Retina (tissue), 1 donor: Measurements from ENCODE around the gene LRP11.
"Not testable (repeated sequence)": the region's sequence is repeated elsewhere in the genome, so short reads cannot be mapped to it uniquely, and the experiment has no call there.

Experiments
- DNase-seq: peaks from one replicate; pipeline ENCODE4 v3.0.0-alpha.2; 2016

Gene LRP11

DNA sequence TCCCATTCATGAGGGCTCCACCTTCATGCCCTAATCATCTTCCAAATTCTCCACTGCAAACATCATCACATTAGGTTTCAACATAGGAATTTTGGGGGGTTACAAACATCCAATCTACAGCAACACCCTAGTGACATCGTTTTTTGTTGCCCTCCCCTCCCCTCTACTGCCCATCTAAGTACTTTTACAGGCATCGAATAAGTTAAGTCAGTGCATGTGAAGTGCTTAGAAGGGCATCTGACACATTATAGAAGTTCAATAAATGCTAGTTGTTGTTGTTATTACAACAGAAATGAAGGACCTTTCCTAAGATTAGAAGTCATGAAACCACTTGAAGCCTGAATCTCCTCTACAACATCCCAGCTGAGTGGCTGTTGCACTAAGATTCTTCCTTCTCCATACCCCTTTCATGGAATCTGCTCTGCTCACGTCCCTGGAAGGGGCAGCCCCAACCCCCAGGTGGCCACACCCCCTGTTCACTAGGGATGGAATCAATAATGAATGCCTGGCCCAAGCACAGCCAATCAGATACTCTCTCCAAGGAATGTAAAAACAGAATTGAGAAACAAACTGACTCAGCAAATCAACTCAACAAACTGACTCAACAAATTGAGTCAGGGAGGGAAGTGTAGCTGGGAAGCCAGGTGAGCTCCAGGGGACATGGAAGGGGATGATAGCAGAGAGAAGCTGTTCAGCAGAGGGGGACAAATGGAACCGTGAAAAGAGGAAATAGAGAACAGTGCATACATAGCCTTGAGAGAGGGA lies 3.9 kb upstream of the LRP11 start:
- DNase-seq, result no peak

DNA sequence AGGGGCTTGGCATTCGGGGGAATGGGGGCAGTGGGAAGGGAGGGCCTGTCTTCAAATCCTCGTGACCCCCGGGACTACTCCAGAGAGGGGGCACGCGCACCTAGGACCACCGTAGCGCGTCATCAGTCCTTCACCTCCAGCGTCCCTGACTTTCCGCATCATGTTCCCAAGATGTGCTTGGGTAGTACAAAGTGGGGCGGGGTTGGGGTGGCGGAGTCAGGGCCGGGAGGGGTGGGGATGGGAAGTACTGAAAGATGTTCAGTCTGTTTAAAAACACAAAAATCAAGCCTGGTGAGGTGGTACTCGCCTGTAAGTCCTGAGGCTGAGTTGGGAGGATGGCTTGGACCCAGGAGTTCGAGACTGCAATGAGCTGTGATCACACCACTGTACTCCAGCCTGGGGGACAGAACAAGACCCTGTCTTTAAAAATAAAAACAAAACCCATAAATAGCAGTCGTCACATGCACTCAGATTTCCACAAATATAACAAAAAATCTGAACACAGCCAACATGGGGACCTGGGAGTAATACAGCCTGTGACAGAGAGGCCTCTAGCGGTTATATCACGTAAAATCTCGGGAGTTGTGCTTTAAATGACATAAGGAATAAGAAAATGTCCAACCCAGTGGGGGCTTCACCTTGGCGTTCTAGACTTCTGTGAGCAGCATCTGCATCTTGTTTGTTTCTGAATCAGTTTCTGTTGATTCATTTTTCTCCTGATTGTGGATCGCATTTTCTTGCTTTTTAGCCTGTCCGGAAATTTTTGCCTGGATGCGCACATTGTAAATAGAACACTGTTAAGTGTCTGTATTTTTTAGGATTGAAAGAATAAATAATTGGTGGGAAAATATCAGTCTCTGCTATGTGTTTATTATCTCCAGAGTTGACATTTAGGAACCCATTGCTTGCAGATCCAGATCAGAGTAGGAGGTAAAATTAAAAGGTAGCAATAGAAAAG lies 698 bp upstream of the LRP11 start:
- peak; percentile 70 for DNase-seq

DNA sequence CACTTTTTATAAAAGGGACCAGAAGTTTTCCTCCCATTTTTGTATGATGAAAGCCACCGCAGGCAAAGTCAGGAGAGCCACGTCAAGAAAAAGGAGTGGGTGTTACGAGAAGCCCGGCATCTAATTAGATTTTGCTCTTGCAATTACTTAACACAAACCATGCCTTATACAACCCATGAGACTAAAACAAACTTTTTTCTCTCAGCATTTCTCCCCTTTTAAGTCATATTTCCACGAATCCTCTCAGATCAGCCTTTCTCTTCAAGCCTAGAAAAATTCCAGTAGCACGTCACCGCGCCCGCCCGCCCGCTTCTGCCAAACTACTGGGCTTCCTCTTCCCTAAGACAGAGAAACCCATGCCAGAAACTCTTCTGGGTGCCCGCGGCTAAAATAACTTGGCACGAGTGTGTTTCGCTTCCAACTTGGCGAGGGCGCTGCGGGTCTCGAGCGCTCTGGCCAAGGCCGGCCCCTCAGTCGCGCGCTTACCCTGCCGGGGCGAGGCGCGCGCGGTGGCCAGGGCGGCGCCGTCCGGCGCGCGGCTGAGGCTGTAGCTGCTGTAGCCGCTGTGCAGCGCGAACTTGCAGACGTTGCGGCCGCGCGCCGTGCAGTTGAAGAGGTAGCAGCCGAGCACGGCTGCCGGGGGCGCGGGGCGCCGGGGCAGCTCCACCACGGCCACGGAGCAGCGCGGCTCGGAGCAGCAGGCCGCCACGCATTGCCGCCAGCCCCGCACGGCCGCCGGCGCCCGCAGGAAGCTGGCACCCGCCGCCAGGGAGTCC lies 1.0 kb downstream of the LRP11 start:
- DNase-seq, result peak; percentile 84

DNA sequence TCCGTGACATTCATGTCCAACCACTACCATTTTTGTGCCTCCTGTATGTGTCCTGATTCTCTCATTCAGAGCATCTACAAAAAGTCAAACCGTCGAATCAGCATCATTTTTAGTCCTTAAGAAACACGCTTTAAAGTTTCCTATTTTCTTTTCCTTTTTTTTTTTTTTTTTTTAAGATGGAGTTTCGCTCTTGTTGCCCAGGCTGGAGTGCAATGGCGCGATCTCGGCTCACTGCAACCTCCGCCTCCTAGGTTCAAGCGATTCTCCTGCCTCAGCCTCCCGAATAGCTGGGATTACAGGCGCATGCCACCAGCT lies 1.8 kb downstream of the LRP11 start:
- not testable (repeated sequence) for DNase-seq

DNA sequence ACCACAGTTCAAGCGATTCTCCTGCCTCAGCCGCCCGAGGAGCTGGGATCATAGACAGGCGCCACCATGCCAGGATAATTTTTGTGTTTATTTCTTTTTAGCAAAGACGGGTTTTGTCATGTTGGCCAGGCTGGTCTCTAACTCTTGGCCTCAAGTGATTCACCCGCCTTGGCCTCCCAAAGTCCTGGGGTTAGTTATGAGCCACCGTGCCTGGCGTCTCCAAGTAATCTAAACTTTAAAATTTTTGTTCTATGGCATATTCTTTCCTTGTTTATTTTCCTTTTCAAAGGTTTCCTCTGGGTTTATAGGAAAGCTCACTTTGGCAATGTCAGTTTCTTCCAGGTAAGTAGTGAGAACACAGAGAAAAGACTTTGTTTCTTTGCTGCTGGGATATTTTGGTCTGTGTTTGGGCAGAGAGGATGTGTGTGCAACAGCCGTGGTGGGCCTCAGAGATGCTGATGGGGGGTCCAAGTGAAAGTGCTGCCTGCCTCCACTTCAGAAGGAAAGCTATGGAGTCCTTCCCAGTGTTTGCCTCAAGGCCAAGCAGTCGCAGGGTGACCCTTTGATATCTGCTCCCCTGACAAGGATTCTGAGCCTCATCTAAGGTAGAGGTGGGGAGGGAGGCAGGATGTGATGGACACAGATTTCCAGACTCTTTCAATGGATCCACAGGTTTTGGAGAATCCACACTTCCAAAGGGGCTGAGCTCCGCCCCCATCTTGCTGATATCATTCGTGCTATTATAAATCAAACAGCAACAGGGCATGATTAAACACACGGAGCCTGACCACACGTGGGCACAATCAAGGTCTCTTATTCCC lies 2.3 kb downstream of the LRP11 start:
- no peak for DNase-seq

DNA sequence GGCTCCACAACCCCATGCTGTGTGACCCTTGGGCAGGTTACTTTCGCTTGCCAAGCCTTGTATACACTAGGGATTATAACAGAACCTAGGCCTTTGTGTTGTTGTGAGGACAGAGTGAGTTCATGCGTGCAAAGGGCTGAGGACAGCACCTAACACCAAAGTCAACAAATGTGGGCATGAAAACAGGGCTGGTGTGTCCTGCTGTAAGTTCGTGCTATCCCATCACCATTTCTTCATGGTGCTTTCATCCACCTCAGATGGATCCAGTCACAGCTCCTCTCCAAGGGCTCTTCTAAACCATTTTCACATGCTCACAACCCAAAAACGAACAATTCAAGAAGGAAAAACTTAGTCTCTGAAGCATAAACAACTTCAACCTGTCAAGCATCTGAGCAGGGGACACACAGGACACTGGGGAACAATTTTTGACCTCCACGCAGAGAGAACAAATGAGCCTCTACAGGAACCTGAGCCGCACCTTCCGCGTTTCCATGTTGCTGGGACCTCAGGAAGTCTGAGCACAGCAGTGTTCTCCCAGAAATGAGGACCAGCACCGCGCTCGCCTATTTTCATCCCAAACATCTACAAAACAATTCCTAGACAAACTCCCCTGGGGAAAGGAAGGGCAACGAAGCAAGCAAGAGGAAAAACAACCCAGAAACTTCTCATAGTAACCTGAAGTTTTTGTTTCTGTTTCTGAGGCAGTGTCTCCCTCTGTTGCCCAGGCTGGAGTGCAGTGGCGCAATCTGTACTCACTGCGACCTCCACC lies 3.1 kb downstream of the LRP11 start:
- DNase-seq, result peak; percentile 13

DNA sequence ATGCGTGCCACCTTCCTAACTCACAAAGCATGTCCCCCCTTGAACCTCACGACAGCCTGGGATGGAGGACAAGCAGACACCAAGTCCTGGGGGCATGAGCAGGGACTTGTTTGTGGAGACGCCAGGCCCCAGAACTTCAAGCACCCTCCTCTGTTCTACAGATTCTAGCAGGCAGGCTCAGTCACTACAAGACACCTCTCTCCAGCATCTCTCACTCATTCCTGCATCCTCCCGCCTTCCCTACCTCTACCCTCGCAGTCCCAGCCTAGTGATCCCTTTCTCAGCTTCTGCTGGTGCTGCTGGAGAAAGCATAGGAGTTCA lies 3.7 kb downstream of the LRP11 start:
- DNase-seq, result peak; percentile 15

DNA sequence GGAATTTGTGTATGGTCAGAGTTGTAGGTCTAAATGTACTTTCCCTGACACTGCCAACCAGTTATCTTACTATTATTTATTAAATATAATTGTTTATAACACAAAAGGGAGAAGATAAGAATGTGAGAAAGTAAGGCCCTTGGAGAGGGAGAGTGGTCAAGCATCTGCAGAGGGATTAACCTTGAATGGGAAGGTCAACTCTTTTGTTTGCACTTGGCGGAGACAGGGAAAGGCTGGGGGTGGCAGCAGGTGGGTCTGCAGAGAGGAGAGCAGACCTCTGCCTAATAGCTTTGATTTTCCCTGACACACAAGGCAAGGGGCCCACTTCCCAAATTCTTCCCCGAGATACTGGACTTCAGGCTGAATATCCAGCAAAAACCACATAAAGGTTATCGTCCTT lies 4.2 kb downstream of the LRP11 start:
- DNase-seq, result no peak

DNA sequence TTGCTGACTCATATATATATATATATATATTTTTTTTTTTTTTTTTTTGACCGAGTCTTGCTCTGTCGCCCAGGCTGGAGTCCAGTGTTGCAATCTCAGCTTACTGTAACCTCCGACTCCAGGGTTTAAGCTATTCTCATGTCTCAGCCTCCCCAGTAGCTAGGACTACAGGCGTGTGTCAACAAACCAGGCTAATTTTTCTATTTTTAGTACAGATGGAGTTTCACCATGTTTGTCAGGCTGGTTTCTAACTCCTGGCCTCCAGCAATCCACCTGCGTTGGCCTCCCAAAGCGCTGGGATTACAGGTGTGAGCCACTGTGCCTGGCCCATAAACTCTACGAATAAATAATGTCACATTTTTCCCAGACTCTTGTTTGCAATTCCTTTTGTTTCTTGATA lies 4.8 kb downstream of the LRP11 start:
- no peak for DNase-seq

DNA sequence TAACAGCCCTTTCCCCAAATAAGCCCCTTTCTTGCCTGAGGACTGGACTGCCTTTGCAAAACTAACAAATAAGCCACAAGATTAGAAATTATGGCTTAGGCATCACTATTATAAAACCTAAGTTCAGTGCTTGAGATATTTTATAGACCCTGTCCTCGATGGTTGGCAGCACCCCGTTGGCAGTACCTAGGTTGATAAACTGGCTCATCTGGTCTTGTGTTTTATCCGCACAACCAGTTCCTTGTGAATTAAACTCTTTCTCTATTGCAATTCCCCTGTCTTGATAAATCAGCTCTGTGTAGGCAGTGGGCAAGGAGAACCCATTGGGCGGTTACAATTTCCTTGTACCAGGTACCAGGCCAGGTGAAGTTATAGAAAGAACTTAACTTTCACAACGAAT lies 6.6 kb downstream of the LRP11 start:
- no peak for DNase-seq

DNA sequence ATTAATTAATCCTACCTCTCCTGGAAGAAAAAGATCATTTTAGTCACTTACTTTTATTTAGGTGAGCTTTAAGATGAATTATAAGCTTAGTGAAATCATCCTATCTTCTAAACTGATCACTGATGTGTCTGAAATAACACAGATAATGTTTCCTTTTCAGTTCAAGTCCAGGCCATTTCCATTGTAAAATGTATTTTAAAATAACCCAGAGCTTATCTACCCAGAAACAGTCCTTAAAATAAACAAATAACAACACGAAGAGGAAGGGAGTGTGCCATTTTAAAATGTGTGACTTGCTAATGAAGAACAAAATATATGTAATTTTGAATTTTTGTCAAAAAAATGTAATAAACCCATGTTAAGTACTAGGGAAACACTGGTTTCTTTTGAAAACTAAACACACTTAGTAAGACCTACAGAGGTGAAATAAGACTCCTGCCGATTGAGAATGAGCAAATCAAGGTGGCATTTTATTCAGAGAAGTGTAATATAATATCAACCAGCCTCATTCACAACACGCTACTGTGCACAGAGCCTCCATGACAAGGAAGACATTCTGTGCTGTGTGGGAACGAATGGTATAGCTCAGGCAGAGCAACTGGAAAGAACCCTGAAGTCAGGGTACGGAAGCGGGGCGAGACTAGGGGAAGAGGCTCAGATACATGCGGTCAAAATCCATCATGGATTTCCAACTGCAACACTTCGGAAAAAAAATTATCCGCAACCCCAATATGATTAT lies 7.7 kb downstream of the LRP11 start:
- DNase-seq, result no peak

DNA sequence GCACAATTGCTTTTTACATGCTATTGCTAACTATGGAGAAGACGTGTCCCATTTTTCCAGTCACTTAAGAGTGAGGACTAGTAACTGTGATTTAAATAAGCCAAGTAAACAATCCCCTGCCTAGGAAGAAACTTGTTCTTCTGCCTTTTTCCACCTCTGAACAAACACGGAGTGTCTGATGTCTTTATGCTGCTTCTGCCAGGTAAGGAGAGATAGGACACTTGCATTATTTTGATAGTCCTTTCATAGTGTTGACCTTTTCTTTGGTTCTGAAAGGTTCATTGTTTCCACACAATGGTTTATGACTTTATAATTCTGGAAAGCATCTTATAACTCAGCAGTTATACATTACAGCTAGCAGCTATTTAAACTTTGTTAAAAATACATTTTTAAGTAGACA lies 8.4 kb downstream of the LRP11 start:
- no peak for DNase-seq

DNA sequence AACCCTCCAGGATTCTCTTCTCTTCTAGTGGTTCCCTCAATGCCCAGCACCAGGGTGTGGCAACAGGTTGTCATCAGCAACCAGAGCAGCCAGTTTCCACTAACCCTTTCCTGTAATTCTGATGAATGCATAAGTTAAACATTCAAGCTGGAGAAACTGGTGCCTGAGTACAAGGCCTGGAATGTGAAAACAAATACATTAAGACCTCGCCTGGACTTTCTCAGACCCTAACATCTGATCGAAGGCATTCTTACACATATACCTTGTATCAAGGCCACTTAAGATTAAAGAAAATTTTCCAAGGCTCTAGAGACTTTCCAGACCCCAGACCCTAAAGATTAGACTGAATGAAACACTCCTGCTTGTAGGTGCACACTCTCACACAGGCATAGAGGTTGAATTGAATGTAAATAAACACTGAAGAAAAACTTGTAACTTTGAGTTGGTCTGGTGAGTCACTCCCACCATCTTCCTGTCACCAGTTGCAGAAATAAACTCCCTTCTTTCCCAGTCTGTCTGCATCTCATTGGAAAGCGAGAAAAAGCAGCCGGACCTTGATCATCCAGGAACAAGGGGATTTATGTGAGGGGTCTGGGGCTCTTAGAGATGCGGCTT lies 9.0 kb downstream of the LRP11 start:
- DNase-seq, result no peak

DNA sequence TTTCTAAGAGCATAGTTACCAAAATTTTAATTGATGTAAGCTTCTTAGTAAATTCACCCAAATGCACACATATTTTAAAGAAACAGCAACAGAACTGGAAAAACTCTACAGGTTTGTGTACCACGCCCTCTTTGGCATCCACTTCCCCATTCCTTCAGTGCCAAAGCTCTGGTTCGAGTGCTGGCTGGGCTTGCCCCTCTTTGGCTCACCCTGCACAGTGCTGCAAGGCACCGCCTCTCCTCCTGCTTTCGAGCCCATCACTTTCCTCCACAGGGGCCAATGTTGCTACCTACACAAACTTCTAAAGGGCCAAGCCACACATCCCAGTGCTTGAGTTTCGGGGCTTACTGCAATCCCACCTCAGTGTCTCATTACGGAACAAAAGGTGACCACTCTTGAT lies 9.6 kb downstream of the LRP11 start:
- no peak for DNase-seq

DNA sequence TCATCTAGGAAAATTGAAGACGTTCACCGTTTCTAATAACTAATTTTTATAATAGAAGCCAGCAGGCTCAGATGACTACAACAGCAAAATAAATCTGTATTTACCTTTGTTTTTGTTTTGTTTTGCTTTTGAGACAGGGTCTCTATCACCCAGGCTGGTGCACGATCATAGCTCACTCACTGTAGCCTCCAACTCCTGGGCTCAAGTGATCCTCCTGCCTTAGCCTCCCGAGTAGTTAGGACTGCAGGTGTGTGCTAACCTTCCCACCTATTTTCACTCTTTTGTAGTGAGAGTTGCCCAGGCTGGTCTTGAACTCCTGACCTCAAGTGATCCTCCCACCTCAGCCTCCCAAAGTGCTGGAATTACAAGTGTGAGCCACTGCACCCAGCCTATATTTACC lies 10.1 kb downstream of the LRP11 start:
- not testable (repeated sequence) for DNase-seq

DNA sequence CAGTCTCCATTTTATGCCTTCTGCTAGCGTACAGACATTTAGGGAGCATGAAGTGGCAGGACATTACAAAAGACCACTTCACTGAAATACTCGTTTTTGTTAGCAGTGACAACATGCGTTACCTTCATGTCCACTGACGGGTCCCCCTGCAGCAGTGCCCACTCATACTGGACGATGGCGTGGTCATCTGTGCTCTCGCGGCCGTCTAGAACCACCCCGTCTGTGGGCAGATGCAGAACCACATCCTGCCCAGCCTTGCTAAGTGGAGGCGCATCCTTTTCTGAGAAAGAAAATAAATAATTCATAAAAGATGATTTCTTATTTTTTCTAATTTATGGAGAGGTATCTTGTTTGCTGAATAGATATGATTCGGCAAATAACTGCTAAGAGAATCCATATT lies 11.3 kb downstream of the LRP11 start:
- no peak for DNase-seq

DNA sequence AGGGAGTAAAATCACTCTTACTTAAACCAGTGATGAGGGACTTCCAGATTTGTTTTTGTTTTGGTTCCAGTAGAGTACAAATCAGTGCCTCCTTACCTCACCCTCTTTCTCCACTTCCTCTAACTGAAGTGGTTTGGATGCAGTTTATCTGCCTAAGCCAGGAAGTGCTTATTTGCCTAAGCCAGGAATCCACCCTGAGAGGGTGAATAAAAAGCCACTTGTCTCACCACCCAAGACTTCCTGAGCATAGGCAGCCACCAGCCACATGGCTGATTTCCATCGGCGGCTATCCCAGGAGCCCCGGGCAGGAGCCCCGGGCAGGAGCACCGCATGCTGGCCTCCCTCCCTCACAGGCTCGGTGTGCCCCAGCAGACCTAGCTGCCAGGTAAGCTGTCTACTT lies 12.0 kb downstream of the LRP11 start:
- DNase-seq, result no peak

DNA sequence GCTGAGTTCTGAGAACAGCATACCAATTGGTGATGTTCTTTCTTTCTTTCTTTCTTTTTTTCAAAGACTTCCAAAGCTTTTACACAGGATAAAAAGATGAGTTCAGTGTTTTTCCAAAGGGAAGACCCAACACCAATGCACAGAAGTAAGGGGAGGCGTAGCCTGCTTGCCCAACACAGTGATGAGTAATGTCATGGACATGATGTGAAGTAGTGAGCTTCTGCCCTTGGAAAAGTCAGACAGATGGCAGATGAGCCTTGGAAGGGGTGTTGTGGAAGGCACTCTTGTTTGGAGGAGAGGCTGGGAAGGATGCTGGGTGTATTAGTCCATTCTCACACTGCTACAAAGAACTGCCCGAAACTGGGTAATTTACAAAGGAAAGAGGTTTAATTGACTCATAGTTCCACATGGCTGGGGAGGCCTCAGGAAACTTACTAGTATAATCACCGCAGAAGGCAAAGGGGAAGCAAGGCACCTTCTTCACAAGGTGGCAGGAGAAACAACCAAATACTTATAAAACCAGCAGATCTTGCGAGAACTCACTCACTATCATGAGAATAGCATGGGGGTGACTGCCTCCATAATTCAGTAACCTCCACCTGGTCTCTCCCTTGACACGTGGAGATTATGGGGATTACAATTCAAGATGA lies 12.6 kb downstream of the LRP11 start:
- DNase-seq, result no peak

DNA sequence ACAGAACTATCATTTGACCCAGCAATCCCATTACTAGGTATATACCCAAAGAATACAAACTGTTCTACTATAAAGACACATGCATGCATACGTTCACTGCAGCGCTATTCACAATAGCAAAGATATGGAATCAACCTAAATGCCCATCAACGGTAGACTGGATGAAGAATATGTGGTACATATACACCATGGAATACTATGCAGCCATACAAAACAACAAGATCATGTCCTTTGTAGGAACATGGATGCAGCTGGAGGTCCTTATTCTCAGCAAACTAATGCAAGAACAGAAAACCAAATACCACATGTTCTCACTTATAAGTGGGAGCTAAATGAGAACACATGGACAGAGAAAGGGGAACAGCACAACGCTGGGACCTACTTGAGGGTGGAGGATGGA lies 15.8 kb downstream of the LRP11 start:
- DNase-seq, result not testable (repeated sequence)

DNA sequence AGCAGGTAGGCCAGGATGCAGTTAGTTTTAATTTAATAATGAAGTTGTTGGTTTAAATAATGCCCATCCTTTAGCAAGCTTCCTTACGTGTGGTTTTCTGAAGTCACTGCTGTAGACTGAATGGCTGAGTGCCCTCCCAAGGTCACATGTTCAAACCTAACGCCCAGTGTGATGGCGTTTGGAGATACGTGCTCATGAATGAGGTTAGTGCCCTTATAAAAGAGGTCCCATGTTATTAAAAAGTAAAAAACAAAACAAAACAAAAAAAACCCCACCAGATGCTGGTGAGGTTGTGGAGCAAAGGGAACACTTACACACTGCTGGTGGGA lies 16.3 kb downstream of the LRP11 start:
- DNase-seq, result no peak
